NCI-H1930 (cell line): ENCODE measurements around the gene GIGYF1.

ENCODE experiments used
- DNase-seq, 2 experiments: peaks; one replicate each; lab custom pipeline; 2025; lab: John Stamatoyannopoulos, UW

GIGYF1 gene

GRCh38 chr7:100684534-100685042 is 9.5 kb downstream of the GIGYF1 start:
- DNase-seq, result no peak

- no peak for DNase-seq
Observed at GRCh38 chr7:100683659-100684533, 10.2 kb downstream of the GIGYF1 start.

- DNase-seq, result no peak
Observed at GRCh38 chr7:100682991-100683658, 10.9 kb downstream of the GIGYF1 start.

- DNase-seq, result no peak
Observed at GRCh38 chr7:100682228-100682741, 11.8 kb downstream of the GIGYF1 start.

- DNase-seq, result no peak
Observed at GRCh38 chr7:100681491-100682227, 12.4 kb downstream of the GIGYF1 start.

- DNase-seq, result no peak
Observed at GRCh38 chr7:100680576-100681271, 13.3 kb downstream of the GIGYF1 start.

GRCh38 chr7:100679927-100680575 is 14.0 kb downstream of the GIGYF1 start:
- DNase-seq, result no peak

GRCh38 chr7:100679129-100679926 is 14.7 kb downstream of the GIGYF1 start:
- DNase-seq, result no peak

GRCh38 chr7:100678291-100678984 is 15.6 kb downstream of the GIGYF1 start:
- no peak for DNase-seq

GRCh38 chr7:100677308-100678267 is 16.5 kb downstream of the GIGYF1 start:
- DNase-seq, result no peak

GRCh38 chr7:100676501-100677306 is 17.3 kb downstream of the GIGYF1 start:
- no peak for DNase-seq

- no peak for DNase-seq
Observed at GRCh38 chr7:100675581-100676350, 18.3 kb downstream of the GIGYF1 start.

- no peak for DNase-seq
Observed at GRCh38 chr7:100675105-100675451, 19.0 kb downstream of the GIGYF1 start.

- no peak for DNase-seq
Observed at GRCh38 chr7:100674411-100675104, 19.5 kb downstream of the GIGYF1 start.

GRCh38 chr7:100673942-100674410 is 20.1 kb downstream of the GIGYF1 start:
- DNase-seq, result no peak

GRCh38 chr7:100673302-100673941 is 20.6 kb downstream of the GIGYF1 start, which contains the start of gene GNB2:
Gene GNB2 (plus strand): TSS chr7:100673740. CDS start chr7:100676266, 2,526 bp downstream.
- DNase-seq, result peak; percentile 99 to 100
